ENCODE measurements around the gene QARS1. TPM values are rescaled to one million over a fixed set of nuclear protein-coding genes. Genes with fewer than 3 reads are reported as not detected.

QARS1 gene
- total and polyA plus RNA-seq, 2 of the 13 experiments (the other 11 are each of a cell fraction or from before 2014, with no cell fraction given) = 307 to 327 TPM

GRCh38 chr3:49148159-49148558 lies 43.6 kb upstream of the QARS1 start:
- in situ Hi-C loops (cut with HindIII; ENCODE audit: extremely low pct_ligation_motif_present, low pct_unique_long_range_greater_than_20kb) (no loop called here), intact Hi-C loops (cut with micrococcal nuclease; ENCODE audit: unreplicated experiment) (no loop called here)
- H3K4me1 ChIP-seq (ENCODE audit: insufficient read depth, low read length) = no peaks in the 10 kb centered on the region
- ChIA-PET POLR2A (no interaction called here), CTCF (ENCODE audit: low intra/inter-chr PET ratio, low total read pairs) (no interaction called here)
- ATAC-seq (no peak), FAIRE-seq (no peak), DNase-seq (ENCODE audit: low spot score) (no peak)
- H3K27ac ChIP-seq (ENCODE audit: extremely low read length, insufficient read depth, low read length) = no peak overlapping the region
- peaks cover 0 to 2% of the 10 kb centered on the region in 2 experiments; a peak in 1 of 5 replicates for H3K27me3 ChIP-seq (ENCODE audit: control insufficient read depth in 1 of 2, insufficient read depth in 2 of 2, low read length in 2 of 2)
- BruUV-seq (replicated peaks) = no TSS peak
- no peak overlapping the region for H3K4me3 ChIP-seq (replicated peaks in 1 of 3; ENCODE audit: insufficient read depth in 1 of 3, low read depth in 2 of 3, low read length in 3 of 3)
- no peak overlapping the region for H3K4me2 ChIP-seq (ENCODE audit: low read depth, low read length)
- no peak overlapping the region for H3K9ac ChIP-seq (ENCODE audit: insufficient read depth, low read depth, low read length)
- H2AFZ ChIP-seq (ENCODE audit: low read length) = no peak overlapping the region
- 53% methylated on average over 5 of the region's 5 CpGs for WGBS (ENCODE audit: low lambda C conversion rate)
- no peaks in the 10 kb centered on the region for H3K9me3 ChIP-seq (ENCODE audit: low read length)
- TF ChIP-seq ZNF879 (CRISPR knock-in tag; IDR thresholded peaks at IDR 0.05) (no peak), PRMT3 (CRISPR knock-in tag; IDR thresholded peaks at IDR 0.05; ENCODE audit: borderline replicate concordance, low read depth) (no peak), GZF1 (CRISPR knock-in tag; IDR thresholded peaks at IDR 0.05) (no peak), CBX2 (IDR thresholded peaks at IDR 0.05; ENCODE audit: low read depth, low read length) (no peak), CBX2 (CRISPR knock-in tag; IDR thresholded peaks at IDR 0.05; ENCODE audit: low read depth) (no peak), ZNF501 (CRISPR knock-in tag; IDR thresholded peaks at IDR 0.05) (no peak), ZBTB43 (CRISPR knock-in tag; conservative IDR thresholded peaks at IDR 0.05) (no peak), SIX4 (CRISPR knock-in tag; IDR thresholded peaks at IDR 0.05) (no peak), SKI (IDR thresholded peaks at IDR 0.05; ENCODE audit: partially characterized antibody) (no peak), SCMH1 (CRISPR knock-in tag; IDR thresholded peaks at IDR 0.05; ENCODE audit: borderline replicate concordance) (no peak), ZNF10 (CRISPR knock-in tag; IDR thresholded peaks at IDR 0.05; ENCODE audit: borderline replicate concordance, low read depth) (no peak)
- no peaks in the 10 kb centered on the region for H4K20me1 ChIP-seq (ENCODE audit: insufficient read depth, low read length)
- H3K36me3 ChIP-seq (replicated peaks in 1 of 2; ENCODE audit: control insufficient read depth in 1 of 2, insufficient read depth in 2 of 2, low read length in 2 of 2) = no peaks in the 10 kb centered on the region
- H3K79me2 ChIP-seq (ENCODE audit: insufficient read depth, low read length) = no peaks in the 10 kb centered on the region
